Renal pelvis (tissue), 4 donors: ENCODE measurements around the gene USPL1. TPM values are rescaled to one million over a fixed set of nuclear protein-coding genes. Genes with fewer than 3 reads are reported as not detected.

Source experiments
- DNase-seq: peaks from one replicate; pipeline ENCODE4 v3.0.0-alpha.2; 2013
- polyA plus RNA-seq, 3 donors: library from polyadenylated mRNA; unstranded; fragments of 120-200 nt; gene quantifications; one replicate each; pipeline ENCODE4 v1.2.1, GENCODE V29; 2013; ENCODE audit not compliant: insufficient read length in 3 of 3

The USPL1 gene
- polyA plus RNA-seq, 3 donors = 22.2 to 26.0 (median 24.3) TPM

DNA sequence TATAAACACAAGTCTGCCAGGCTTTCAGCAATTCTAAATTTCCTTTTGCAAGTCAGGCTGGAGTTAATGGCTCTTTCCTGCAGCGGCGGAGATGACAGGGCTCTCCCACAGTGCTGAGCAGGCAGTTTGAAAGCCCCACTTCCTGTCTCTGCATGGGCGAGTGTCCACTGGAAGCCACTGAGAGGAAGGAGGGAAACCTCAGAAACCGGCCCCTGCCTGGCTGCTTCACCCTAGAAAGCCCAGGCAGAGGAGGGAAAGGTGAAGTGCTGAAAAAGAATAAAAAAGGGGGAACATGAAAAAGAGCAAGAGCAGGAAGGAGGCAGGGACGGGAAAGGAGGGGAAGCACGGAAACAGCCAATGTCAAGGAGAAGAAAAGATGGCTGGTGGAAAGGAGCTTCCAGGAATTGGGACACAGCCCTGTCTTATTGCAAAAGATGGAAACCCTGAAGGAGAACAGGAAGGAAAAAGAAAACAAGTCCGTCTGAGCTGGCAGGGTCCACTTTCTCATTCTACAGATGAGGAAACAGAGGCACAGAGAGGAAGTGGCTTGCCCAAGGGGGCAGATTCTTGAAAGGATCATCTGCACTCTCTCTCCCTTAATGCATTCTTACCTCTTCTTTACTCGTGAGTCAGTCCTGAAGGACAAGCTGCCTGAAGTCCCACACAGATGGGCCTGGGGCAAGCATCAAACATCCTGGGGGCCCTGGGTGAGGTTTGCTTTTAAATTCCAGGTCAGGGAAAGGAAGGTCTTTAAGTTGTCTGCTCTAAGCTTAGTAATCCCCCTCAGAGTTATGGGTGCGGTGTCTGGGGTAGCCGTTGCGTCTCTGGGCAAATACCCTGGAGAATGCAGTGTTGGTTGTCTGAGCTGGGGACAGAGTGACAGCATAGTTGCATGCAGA, 78.8 kb downstream of the USPL1 start:
- DNase-seq = no peak

GRCh38 chr13:30697177-30697953, 79.6 kb downstream of the USPL1 start:
- no peak for DNase-seq

DNA sequence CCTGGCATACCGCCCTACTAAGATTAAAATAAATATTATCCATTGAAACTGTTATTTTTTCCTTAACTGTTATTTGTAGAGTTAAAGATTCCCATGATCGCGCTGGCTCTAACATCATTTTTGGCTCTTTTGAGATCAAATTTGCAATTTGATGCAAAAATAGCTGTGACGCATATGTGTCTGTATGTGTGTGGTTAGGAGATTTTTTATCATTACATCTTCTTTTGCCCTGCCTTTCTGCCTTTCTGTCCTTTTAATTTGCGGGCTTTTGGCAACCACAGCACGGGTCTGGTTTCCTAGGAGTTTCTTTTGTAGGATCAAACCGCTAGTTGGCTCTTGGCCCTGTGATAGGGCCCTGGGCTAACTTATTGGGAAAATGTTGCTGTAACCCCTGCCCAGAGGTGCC, 80.3 kb downstream of the USPL1 start:
- no peak for DNase-seq

GRCh38 chr13:30698488-30699005, 80.8 kb downstream of the USPL1 start:
- no peak for DNase-seq

DNA sequence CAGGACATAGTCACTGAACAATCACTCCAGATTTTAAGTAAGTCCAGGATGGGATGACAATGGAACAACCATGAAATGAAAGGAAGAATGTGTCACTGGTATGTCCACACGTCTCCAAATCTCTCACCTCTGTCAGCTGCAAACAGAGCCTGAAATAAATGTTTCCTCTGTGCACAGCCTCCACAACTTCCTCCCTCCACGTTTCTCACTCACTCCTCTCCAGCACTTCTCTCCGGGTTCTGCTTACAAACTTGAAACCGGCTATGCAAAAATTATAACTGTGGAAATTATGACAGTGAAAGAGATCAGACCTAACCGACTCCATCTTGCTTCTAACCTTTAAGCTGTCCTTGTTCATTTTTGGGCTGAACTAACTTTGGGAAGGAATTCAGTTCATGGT, 82.6 kb downstream of the USPL1 start:
- no peak for DNase-seq

- DNase-seq = no peak
Measured at GRCh38 chr13:30702006-30702405, 84.3 kb downstream of the USPL1 start.

DNA sequence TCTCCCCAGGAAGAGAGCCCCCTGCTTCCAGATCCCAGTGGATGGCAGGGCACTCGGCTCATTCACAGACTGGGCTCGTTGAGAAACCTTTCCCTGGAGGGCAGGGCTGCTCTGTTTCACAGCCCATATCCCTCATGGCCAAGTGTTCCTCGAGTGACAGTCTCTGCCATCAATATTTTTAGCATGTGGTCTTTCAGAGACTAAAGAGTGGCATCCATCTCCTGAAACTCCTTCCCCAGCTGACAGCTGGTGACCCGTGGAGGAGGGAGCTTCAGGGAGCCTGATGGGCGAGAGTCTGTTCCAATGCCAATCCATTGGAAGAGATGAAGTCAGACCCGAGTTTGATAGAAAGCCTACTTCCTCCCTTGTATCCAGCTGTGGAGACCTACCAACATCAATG, 86.9 kb downstream of the USPL1 start:
- DNase-seq = no peak

GRCh38 chr13:30705680-30706079, 88.0 kb downstream of the USPL1 start:
- no peak for DNase-seq

GRCh38 chr13:30708541-30708940, 90.8 kb downstream of the USPL1 start:
- no peak for DNase-seq

Other genes starting within 250 kb of the USPL1 start
- 1 to 10 TPM in 1 of 3 donors, under 1 TPM in 2; 0.36 to 2.2 (median 0.65) TPM for gene UBE2L5, start 195.4 kb upstream of the USPL1 start, polyA plus RNA-seq
- gene HMGB1, start 152.0 kb upstream of the USPL1 start, polyA plus RNA-seq = 100 to 1,000 TPM; 791 to 891 (median 798) TPM
- 1 to 10 TPM; 2.5 to 5.5 (median 4.5) TPM for gene ALOX5AP, start 117.6 kb downstream of the USPL1 start, polyA plus RNA-seq